HG03520 (cell line): ENCODE data around the gene CALML6.
A peak's percentile ranks its signal among the peaks of the same experiment; 100 is the strongest.
"Not testable (repeated sequence)": the region's sequence is repeated elsewhere in the genome, so short reads cannot be mapped to it uniquely, and the experiment has no call there.

Experiments used
- ATAC-seq: cut with Tn5 transposase; IDR thresholded peaks from one replicate; pipeline ENCODE4 v1.9.1; 2021; ENCODE audit warnings: mild to moderate bottlenecking, moderate library complexity; ENCODE audit not compliant: unreplicated experiment

Gene CALML6

GRCh38 chr1:1914971-1915692 is at the start of gene CALML6:
Gene CALML6 (plus strand): TSS chr1:1915260. CDS start chr1:1915281, 21 bp downstream.
- no peak for ATAC-seq

- ATAC-seq = no peak
Measured at GRCh38 chr1:1867164-1867563, 47.9 kb upstream of the CALML6 start.

- ATAC-seq = no peak
Measured at GRCh38 chr1:1869469-1869868, 45.6 kb upstream of the CALML6 start.

- ATAC-seq = no peak
Measured at GRCh38 chr1:1872329-1872994, 42.6 kb upstream of the CALML6 start.

- ATAC-seq = no peak
Measured at GRCh38 chr1:1873186-1873585, 41.9 kb upstream of the CALML6 start.

- no peak for ATAC-seq
Measured at GRCh38 chr1:1874901-1875300, 40.2 kb upstream of the CALML6 start.

GRCh38 chr1:1875932-1876331 is 39.1 kb upstream of the CALML6 start:
- ATAC-seq = no peak

- ATAC-seq = no peak
Measured at GRCh38 chr1:1876335-1876930, 38.6 kb upstream of the CALML6 start.

GRCh38 chr1:1877865-1878436 is 37.1 kb upstream of the CALML6 start:
- ATAC-seq = no peak

- no peak for ATAC-seq
Measured at GRCh38 chr1:1879942-1880341, 35.1 kb upstream of the CALML6 start.

- no peak for ATAC-seq
Measured at GRCh38 chr1:1880617-1881312, 34.3 kb upstream of the CALML6 start.

GRCh38 chr1:1881727-1882126 is 33.3 kb upstream of the CALML6 start:
- no peak for ATAC-seq

GRCh38 chr1:1883092-1883873 is 31.8 kb upstream of the CALML6 start:
- ATAC-seq = no peak

GRCh38 chr1:1883890-1884289 is 31.2 kb upstream of the CALML6 start:
- ATAC-seq = not testable (repeated sequence)

GRCh38 chr1:1889090-1889750 is 25.8 kb upstream of the CALML6 start:
- ATAC-seq = no peak

GRCh38 chr1:1889847-1890505 is 25.1 kb upstream of the CALML6 start:
- ATAC-seq = peak; percentile 23

- peak; percentile 59 for ATAC-seq
Measured at GRCh38 chr1:1890506-1891348, 24.3 kb upstream of the CALML6 start, which contains the start of gene GNB1. Gene GNB1 (minus strand): TSS chr1:1891087. CDS start chr1:1825453, 65,634 bp downstream.

GRCh38 chr1:1891349-1892078 is 23.5 kb upstream of the CALML6 start:
- ATAC-seq = peak; percentile 25
